Adrenal gland (tissue), 12 donors: Measurements from ENCODE around the gene CNTN5. TPM values are rescaled to one million over a fixed set of nuclear protein-coding genes. Genes with fewer than 3 reads are reported as not detected.

Experiments used
- DNase-seq, 7 donors: peaks; one replicate each; pipeline ENCODE4 v3.0.0-alpha.2; 2019 to 2020
- H3K27ac ChIP-seq, 5 donors: fragments of 200-600 bp; sonication (generic) in 4 of 5; 1 replicate in 3 of 5; 2 replicates in 2 of 5; pipeline versions ENCODE4 v1.5.1 to v1.8.0; 2016 to 2020; ENCODE audit warnings: mild to moderate bottlenecking in 1 of 5
- H3K27me3 ChIP-seq: fragments of 200-600 bp; 2 replicates; pipeline ENCODE4 v1.8.0; 2021
- H3K36me3 ChIP-seq, 2 donors: fragments of 200-600 bp; replicated peaks in 1 of 2; 1 replicate in 1 of 2; 2 replicates in 1 of 2; pipeline versions ENCODE4 v1.5.1 to v1.8.0; 2018 to 2022
- H3K4me1 ChIP-seq, 2 donors: fragments of 200-600 bp; replicated peaks in 1 of 2; 1 replicate in 1 of 2; 2 replicates in 1 of 2; pipeline versions ENCODE4 v1.5.1 to v1.8.0; 2018 to 2021
- H3K4me3 ChIP-seq, 4 donors: fragments of 200-600 bp; sonication (generic) in 3 of 4; one replicate each; pipeline ENCODE4 v1.5.1; 2016 to 2018
- H3K9me3 ChIP-seq, 3 donors: fragments of 200-600 bp; sonication (generic) in 1 of 3; replicated peaks in 1 of 3; 1 replicate in 2 of 3; 2 replicates in 1 of 3; pipeline versions ENCODE4 v1.5.1 to v1.8.0; 2016 to 2021
- POLR2A ChIP-seq, 2 donors: fragments of 450-650 bp; IDR thresholded peaks; one replicate each; pipeline ENCODE4 v1.6.1; 2017; ENCODE audit warnings: antibody characterized with exemption in 2 of 2, mild to moderate bottlenecking in 2 of 2, moderate library complexity in 1 of 2
- WGBS, 4 donors: extraction: QIAGEN DNeasy Blood & Tissue Kit in 2 of 4; methylation state at CpG; one replicate each; pipeline versions ENCODE4 v1.1.5 to v1.1.7; 2013 to 2017; 5-methylcytosine and 5-hydroxymethylcytosine counted together
- intact Hi-C, 2 donors: fragments of 100-400 bp; cut with DNase I; formaldehyde crosslinking; loops; one replicate each; pipeline versions ENCODE4 v1.14.1 to v1.15.0; 2022 to 2023
- polyA plus RNA-seq, 3 donors: library from polyadenylated mRNA; stranded (reverse); fragments of 200-250 nt in 2 of 3; fragments of 350-450 nt in 1 of 3; fragmentation: Illumina TruSeq in 1 of 3; extraction: RNeasy Lipid Tissue Mini Kit (QIAGEN cat#74804) in 1 of 3; gene quantifications; one replicate each; pipeline ENCODE4 v1.2.3, GENCODE V29; 2013 to 2014
- total RNA-seq, 9 donors: library from RNA; depleted of rRNA in 4 of 9; stranded (reverse); fragments of >200 nt in 4 of 9; fragments of 120-200 nt in 1 of 9; fragmentation: NEBNext Ultra II Directional in 1 of 9; extraction: Animal tissue kit (Norgen Biotek cat#: 25700) in 1 of 9; gene quantifications; one replicate each; pipeline versions ENCODE4 v1.1.0 to v1.2.4, GENCODE V29; 2013 to 2023
- TF ChIP-seq, protein P1 (sequence below), 6 experiments: fragments of 450-650 bp in 4 of 6; fragments of 200-600 bp in 2 of 6; sonication (generic) in 1 of 6; IDR thresholded peaks; 1 replicate in 5 of 6; 2 replicates in 1 of 6; pipeline versions ENCODE4 v1.5.1 to v1.8.0; 2016 to 2021; ENCODE audit warnings: antibody characterized with exemption in 6 of 6, mild to moderate bottlenecking in 2 of 6, moderate library complexity in 1 of 6
- donor health status: healthy with polysubstance abuse.
- donor health status: Bipolar disorder and iron deficiency.
- donor health status: DM: yes; HTN: yes; CAD: no.
- donor health status: DM: no; HTN: no; CAD: no.
- donor health status: DM: no; HTN: no; CAD: no.
- donor health status: DM: yes; HTN: yes; CAD: no.

Gene CNTN5
- total and polyA plus RNA-seq, 12 donors = 0.07 to 107 (median 0.30) TPM; not detected in 8

DNA sequence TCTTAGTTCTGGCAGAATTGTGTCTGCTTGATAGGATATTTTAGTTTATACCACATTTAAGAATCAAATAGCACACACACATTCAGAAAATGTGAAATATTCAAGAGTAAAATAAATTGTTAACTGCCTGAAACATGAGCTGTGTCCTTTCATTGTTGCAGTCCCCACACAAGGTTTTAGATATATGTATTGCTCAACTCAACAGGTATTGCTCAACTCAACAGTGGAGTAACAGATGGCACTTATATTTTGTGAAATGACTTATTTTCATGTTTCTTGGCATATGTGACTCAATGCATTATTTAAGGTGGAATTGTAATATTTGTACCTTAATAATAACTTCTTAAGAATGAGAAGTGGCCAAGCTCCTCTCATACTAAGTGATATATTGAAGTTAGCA is 760.3 kb downstream of the CNTN5 start:
- H3K9me3 ChIP-seq = no peaks in the 10 kb centered on the region
- no peaks in the 10 kb centered on the region for H3K36me3 ChIP-seq
- no peak overlapping the region for H3K4me3 ChIP-seq
- no peak for TF ChIP-seq POLR2A (IDR thresholded peaks at IDR 0.05)
- TF ChIP-seq, protein P1, sequence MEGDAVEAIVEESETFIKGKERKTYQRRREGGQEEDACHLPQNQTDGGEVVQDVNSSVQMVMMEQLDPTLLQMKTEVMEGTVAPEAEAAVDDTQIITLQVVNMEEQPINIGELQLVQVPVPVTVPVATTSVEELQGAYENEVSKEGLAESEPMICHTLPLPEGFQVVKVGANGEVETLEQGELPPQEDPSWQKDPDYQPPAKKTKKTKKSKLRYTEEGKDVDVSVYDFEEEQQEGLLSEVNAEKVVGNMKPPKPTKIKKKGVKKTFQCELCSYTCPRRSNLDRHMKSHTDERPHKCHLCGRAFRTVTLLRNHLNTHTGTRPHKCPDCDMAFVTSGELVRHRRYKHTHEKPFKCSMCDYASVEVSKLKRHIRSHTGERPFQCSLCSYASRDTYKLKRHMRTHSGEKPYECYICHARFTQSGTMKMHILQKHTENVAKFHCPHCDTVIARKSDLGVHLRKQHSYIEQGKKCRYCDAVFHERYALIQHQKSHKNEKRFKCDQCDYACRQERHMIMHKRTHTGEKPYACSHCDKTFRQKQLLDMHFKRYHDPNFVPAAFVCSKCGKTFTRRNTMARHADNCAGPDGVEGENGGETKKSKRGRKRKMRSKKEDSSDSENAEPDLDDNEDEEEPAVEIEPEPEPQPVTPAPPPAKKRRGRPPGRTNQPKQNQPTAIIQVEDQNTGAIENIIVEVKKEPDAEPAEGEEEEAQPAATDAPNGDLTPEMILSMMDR (IDR thresholded peaks at IDR 0.05) = no peak
- no peak overlapping the region for H3K27ac ChIP-seq
- no peaks in the 10 kb centered on the region for H3K4me1 ChIP-seq
- H3K27me3 ChIP-seq = no peaks in the 10 kb centered on the region
- DNase-seq = no peak
- intact Hi-C loops = no loop called here

DNA sequence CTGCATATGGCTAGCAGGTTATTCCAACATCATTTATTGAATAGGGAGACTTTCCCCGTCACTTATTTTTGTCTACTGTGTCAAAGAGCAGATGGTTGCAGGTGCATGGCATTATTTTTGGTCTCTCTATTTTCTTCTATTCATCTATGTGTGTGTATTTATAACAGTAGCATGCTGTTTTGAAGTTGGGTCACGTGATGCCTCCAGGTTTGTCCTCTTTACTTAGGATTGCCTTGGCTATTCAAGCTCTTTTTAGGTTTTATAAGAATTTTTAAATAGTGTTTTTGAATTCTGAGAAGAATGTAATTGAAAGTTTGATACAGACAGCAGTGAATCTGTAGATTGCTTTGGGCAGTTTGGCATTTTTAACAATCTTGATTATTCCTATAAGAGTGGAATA is 770.6 kb downstream of the CNTN5 start:
- Histone ChIP-seq H3K27me3 (no peaks in the 10 kb centered on the region), H3K4me1 (no peaks in the 10 kb centered on the region), H3K27ac (no peak overlapping the region), H3K4me3 (no peak overlapping the region), H3K36me3 (no peaks in the 10 kb centered on the region), H3K9me3 (no peaks in the 10 kb centered on the region)
- DNase-seq = no peak
- no peak for TF ChIP-seq POLR2A (IDR thresholded peaks at IDR 0.05)
- TF ChIP-seq, protein P1 (IDR thresholded peaks at IDR 0.05) = no peak
- intact Hi-C loops = no loop called here
- 35 to 69% (median 51%) methylated on average over 2 of the region's 2 CpGs for whole genome bisulfite sequencing, 4 donors

DNA sequence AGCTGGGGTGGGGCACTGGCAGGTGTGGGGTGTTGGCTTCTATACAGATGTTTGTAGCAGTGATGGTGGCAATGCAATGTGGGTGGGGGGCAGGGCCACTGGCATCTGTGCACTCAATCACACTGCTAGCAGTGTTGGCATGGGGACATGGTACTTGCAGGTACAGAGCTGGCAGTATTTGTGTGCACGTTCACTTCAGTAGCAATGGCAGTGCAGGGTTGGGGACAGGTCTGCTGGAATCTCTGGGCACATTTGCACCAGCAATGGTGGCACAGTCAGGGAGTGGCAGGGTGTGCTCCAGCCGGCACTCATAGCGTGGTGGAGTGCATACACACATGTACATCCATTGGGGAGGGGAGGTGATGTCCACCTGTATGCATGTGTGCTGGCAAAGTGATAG is 775.2 kb downstream of the CNTN5 start:
- no peak overlapping the region for H3K27ac ChIP-seq
- no peaks in the 10 kb centered on the region for H3K27me3 ChIP-seq
- H3K4me3 ChIP-seq = no peak overlapping the region
- 76 to 95% (median 83%) methylated on average over 2 to 3 of the region's 3 CpGs for WGBS, 4 donors
- H3K9me3 ChIP-seq = no peaks in the 10 kb centered on the region
- TF ChIP-seq POLR2A (IDR thresholded peaks at IDR 0.05) = no peak
- TF ChIP-seq, protein P1 (IDR thresholded peaks at IDR 0.05) = no peak
- intact Hi-C loops = no loop called here
- no peaks in the 10 kb centered on the region for H3K36me3 ChIP-seq
- no peak for DNase-seq
- H3K4me1 ChIP-seq = no peaks in the 10 kb centered on the region

DNA sequence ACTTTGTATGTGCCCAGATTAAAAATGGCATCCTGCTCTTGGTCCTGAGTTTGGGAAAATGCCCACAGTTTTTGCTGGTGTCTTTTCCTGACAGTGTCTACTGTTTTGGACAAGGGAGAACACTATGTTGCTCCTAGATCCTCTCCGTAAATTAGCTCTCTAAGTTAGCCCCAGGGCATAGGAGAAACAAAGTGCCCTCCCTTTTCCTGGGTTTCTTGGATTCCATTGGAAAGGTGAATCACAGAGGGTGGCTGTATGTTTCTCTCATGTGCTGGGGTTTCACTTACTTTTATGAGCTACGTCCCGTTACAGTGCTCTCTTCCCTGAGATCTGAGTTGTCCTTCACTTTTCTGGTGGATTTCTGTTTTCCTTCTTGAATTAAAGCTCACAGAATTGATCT is 782.8 kb downstream of the CNTN5 start:
- no peak for DNase-seq
- TF ChIP-seq, protein P1 (IDR thresholded peaks at IDR 0.05) = no peak
- TF ChIP-seq POLR2A (IDR thresholded peaks at IDR 0.05) = no peak
- no peaks in the 10 kb centered on the region for H3K9me3 ChIP-seq
- 84 to 91% (median 84%) methylated on average over 3 of the region's 3 CpGs for WGBS, 4 donors
- no peak overlapping the region for H3K4me3 ChIP-seq
- no peaks in the 10 kb centered on the region for H3K27me3 ChIP-seq
- H3K27ac ChIP-seq = no peak overlapping the region
- H3K36me3 ChIP-seq = no peaks in the 10 kb centered on the region
- no peaks in the 10 kb centered on the region for H3K4me1 ChIP-seq
- intact Hi-C loops = no loop called here
